ENCODE data around the gene ITPR2. TPM values are rescaled to one million over a fixed set of nuclear protein-coding genes. Genes with fewer than 3 reads are reported as not detected.

ITPR2 gene
- total RNA-seq, 2 donors from 2014 or later, result 14.8 to 74.4 TPM

- Histone ChIP-seq H3K36me3 (ENCODE audit: control insufficient read depth, insufficient read depth, low read length) (no peaks in the 10 kb centered on the region), H3K4me3 (ENCODE audit: low read length) (no peak overlapping the region), H3K27ac (ENCODE audit: low read depth, low read length) (no peak overlapping the region), H3K27me3 (ENCODE audit: control insufficient read depth, insufficient read depth, low read length, poor library complexity, severe bottlenecking) (peaks cover 6% of the 10 kb centered on the region), H3K9ac (ENCODE audit: extremely low read depth, low read length, poor library complexity, severe bottlenecking) (no peak overlapping the region), H3K4me1 (ENCODE audit: control insufficient read depth, insufficient read depth, low read length) (no peaks in the 10 kb centered on the region), H3K9me3 (ENCODE audit: control insufficient read depth, low read length) (no peaks in the 10 kb centered on the region)
- Mint-ChIP-seq H3K4me3 (no peak overlapping the region), H3K9me3 (no peaks in the 10 kb centered on the region), H3K36me3 (ENCODE audit: low read depth) (peaks cover 3% of the 10 kb centered on the region), H3K27ac (no peak overlapping the region), H3K4me1 (no peaks in the 10 kb centered on the region), H3K27me3 (ENCODE audit: insufficient read depth) (peaks cover under 1% of the 10 kb centered on the region)
- no peak for DNase-seq
- no peak for TF ChIP-seq CTCF (conservative IDR thresholded peaks at IDR 0.05)
- 96 to 98% methylated on average over 4 of the region's 4 CpGs for WGBS, 2 experiments (ENCODE audit: insufficient coverage in 1 of 2, insufficient read length in 1 of 2)
These were observed 276.1 kb downstream of the ITPR2 start for GRCh38 chr12:26556916-26557315.

GRCh38 chr12:26555139-26555538, 277.9 kb downstream of the ITPR2 start:
- Histone ChIP-seq H3K4me1 (ENCODE audit: control insufficient read depth, insufficient read depth, low read length) (no peaks in the 10 kb centered on the region), H3K4me3 (ENCODE audit: low read length) (no peak overlapping the region), H3K27me3 (ENCODE audit: control insufficient read depth, insufficient read depth, low read length, poor library complexity, severe bottlenecking) (peaks cover 15% of the 10 kb centered on the region), H3K9me3 (ENCODE audit: control insufficient read depth, low read length) (no peaks in the 10 kb centered on the region), H3K9ac (ENCODE audit: extremely low read depth, low read length, poor library complexity, severe bottlenecking) (no peak overlapping the region), H3K36me3 (ENCODE audit: control insufficient read depth, insufficient read depth, low read length) (no peaks in the 10 kb centered on the region), H3K27ac (ENCODE audit: low read depth, low read length) (no peak overlapping the region)
- H3K27me3 Mint-ChIP-seq (ENCODE audit: insufficient read depth), result peaks cover 7% of the 10 kb centered on the region
- H3K4me3 Mint-ChIP-seq, result no peak overlapping the region
- peaks cover 2% of the 10 kb centered on the region for H3K4me1 Mint-ChIP-seq
- no peaks in the 10 kb centered on the region for H3K9me3 Mint-ChIP-seq
- WGBS, 2 experiments (ENCODE audit: insufficient coverage in 1 of 2, insufficient read length in 1 of 2), result 84 to 100% methylated on average over 2 to 4 of the region's 4 CpGs
- TF ChIP-seq CTCF (conservative IDR thresholded peaks at IDR 0.05), result no peak
- H3K36me3 Mint-ChIP-seq (ENCODE audit: low read depth), result peaks cover 3% of the 10 kb centered on the region
- H3K27ac Mint-ChIP-seq, result no peak overlapping the region
- no peak for DNase-seq

- H3K9me3 ChIP-seq (ENCODE audit: control insufficient read depth, low read length), result no peaks in the 10 kb centered on the region
These were observed 278.7 kb downstream of the ITPR2 start for GRCh38 chr12:26554332-26554731.

More at GRCh38 chr12:26554332-26554731, 278.7 kb downstream of the ITPR2 start:
- Mint-ChIP-seq H3K9me3 (no peaks in the 10 kb centered on the region), H3K27me3 (ENCODE audit: insufficient read depth) (peaks cover 7% of the 10 kb centered on the region), H3K36me3 (ENCODE audit: low read depth) (peaks cover 3% of the 10 kb centered on the region), H3K27ac (no peak overlapping the region), H3K4me3 (no peak overlapping the region), H3K4me1 (peaks cover 2% of the 10 kb centered on the region)
- Histone ChIP-seq H3K4me1 (ENCODE audit: control insufficient read depth, insufficient read depth, low read length) (no peaks in the 10 kb centered on the region), H3K27me3 (ENCODE audit: control insufficient read depth, insufficient read depth, low read length, poor library complexity, severe bottlenecking) (peaks cover 15% of the 10 kb centered on the region), H3K9ac (ENCODE audit: extremely low read depth, low read length, poor library complexity, severe bottlenecking) (no peak overlapping the region), H3K4me3 (ENCODE audit: low read length) (no peak overlapping the region), H3K36me3 (ENCODE audit: control insufficient read depth, insufficient read depth, low read length) (no peaks in the 10 kb centered on the region), H3K27ac (ENCODE audit: low read depth, low read length) (no peak overlapping the region)
- 91 to 100% methylated on average over 1 of the region's 4 CpGs for WGBS, 2 experiments (ENCODE audit: insufficient coverage in 1 of 2, insufficient read length in 1 of 2)
- no peak for DNase-seq
- TF ChIP-seq CTCF (conservative IDR thresholded peaks at IDR 0.05), result no peak

All from endodermal cell (in vitro differentiated cells).